ENCODE measurements around the gene DCST2. TPM values are rescaled to one million over a fixed set of nuclear protein-coding genes. Genes with fewer than 3 reads are reported as not detected.
A peak's percentile ranks its signal among the peaks of the same experiment; 100 is the strongest.

The DCST2 gene
- total and polyA plus RNA-seq, 9 of the 15 experiments (the other 6 are each of a cell fraction or from before 2014, with no cell fraction given): 0.09 to 0.49 (median 0.11) TPM; not detected in 3

DNA sequence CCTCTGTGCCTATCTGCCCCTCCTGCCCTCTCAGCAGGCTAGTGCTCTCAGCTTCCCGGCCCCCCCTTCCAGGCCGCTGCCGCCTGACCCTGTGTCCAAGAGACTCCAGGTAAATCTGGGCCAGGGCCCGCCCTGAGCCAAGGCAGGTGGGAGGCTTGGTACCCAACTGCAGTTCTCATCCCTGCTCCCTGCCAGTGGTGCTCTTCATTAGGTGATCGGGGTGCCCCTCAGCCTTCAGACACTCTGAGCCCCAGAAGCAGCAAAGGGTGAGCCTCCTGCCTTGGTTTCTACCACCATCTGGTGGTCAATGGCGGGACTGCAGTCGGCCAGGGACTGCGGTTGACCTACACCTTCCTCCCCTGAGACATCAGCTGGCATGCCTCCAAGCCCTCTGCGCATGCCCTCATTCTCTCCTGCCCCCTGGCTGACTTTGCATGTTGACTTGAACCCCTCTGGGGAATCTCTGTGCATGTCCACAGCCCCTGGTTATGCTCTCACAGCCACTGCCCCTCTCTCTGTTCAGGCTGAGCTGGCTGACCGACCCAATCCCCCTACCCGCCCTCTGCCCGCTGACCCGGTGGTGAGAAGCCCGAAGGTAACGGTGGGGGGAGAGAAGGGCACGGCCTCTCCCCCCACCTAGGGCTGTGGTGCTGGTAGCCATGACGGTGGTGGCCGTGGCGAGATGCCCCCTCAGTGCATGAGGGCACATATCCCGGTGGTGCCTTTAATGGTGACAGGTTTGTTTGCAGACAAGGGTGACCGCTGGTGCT lies 28.0 kb upstream of the DCST2 start (continued):
- TF ChIP-seq ARID4B (CRISPR knock-in tag; IDR thresholded peaks at IDR 0.05): peak; percentile 58; the same call in 1 of the 2 replicates
- TF ChIP-seq BHLHE40 (IDR thresholded peaks at IDR 0.05; ENCODE audit: low read length): no peak
- no peak for TF ChIP-seq NCOA2 (IDR thresholded peaks at IDR 0.05; ENCODE audit: partially characterized antibody in 2 of 2)
- no peak for TF ChIP-seq TRIM28 (IDR thresholded peaks at IDR 0.05)
- TF ChIP-seq, protein P1, sequence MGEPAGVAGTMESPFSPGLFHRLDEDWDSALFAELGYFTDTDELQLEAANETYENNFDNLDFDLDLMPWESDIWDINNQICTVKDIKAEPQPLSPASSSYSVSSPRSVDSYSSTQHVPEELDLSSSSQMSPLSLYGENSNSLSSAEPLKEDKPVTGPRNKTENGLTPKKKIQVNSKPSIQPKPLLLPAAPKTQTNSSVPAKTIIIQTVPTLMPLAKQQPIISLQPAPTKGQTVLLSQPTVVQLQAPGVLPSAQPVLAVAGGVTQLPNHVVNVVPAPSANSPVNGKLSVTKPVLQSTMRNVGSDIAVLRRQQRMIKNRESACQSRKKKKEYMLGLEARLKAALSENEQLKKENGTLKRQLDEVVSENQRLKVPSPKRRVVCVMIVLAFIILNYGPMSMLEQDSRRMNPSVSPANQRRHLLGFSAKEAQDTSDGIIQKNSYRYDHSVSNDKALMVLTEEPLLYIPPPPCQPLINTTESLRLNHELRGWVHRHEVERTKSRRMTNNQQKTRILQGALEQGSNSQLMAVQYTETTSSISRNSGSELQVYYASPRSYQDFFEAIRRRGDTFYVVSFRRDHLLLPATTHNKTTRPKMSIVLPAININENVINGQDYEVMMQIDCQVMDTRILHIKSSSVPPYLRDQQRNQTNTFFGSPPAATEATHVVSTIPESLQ (CRISPR knock-in tag; IDR thresholded peaks at IDR 0.05): no peak
- TF ChIP-seq ERF (CRISPR knock-in tag; IDR thresholded peaks at IDR 0.05): no peak
- TF ChIP-seq, protein P2, sequence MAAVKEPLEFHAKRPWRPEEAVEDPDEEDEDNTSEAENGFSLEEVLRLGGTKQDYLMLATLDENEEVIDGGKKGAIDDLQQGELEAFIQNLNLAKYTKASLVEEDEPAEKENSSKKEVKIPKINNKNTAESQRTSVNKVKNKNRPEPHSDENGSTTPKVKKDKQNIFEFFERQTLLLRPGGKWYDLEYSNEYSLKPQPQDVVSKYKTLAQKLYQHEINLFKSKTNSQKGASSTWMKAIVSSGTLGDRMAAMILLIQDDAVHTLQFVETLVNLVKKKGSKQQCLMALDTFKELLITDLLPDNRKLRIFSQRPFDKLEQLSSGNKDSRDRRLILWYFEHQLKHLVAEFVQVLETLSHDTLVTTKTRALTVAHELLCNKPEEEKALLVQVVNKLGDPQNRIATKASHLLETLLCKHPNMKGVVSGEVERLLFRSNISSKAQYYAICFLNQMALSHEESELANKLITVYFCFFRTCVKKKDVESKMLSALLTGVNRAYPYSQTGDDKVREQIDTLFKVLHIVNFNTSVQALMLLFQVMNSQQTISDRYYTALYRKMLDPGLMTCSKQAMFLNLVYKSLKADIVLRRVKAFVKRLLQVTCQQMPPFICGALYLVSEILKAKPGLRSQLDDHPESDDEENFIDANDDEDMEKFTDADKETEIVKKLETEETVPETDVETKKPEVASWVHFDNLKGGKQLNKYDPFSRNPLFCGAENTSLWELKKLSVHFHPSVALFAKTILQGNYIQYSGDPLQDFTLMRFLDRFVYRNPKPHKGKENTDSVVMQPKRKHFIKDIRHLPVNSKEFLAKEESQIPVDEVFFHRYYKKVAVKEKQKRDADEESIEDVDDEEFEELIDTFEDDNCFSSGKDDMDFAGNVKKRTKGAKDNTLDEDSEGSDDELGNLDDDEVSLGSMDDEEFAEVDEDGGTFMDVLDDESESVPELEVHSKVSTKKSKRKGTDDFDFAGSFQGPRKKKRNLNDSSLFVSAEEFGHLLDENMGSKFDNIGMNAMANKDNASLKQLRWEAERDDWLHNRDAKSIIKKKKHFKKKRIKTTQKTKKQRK (IDR thresholded peaks at IDR 0.05; ENCODE audit: borderline replicate concordance, low read depth, low read length): no peak
- no peak for TF ChIP-seq TCF15 (CRISPR knock-in tag; IDR thresholded peaks at IDR 0.05)
- TF ChIP-seq BDP1 (IDR thresholded peaks at IDR 0.05; ENCODE audit: insufficient read depth, insufficient read length): no peak
- 0 out of 2 replicates have a peak, but pooled peaks have one; percentile 69 for TF ChIP-seq CBFB (CRISPR knock-in tag; IDR thresholded peaks at IDR 0.05)
- no peak for TF ChIP-seq ZSCAN32 (CRISPR knock-in tag; IDR thresholded peaks at IDR 0.05)
- TF ChIP-seq PHF20 (IDR thresholded peaks at IDR 0.05; ENCODE audit: partially characterized antibody): no peak
- TF ChIP-seq GABPB1 (CRISPR knock-in tag; IDR thresholded peaks at IDR 0.05): peak; percentile 47; the same call in 1 of the 2 replicates
- TF ChIP-seq MBD2 (IDR thresholded peaks at IDR 0.05; ENCODE audit: borderline replicate concordance, low read depth): no peak
- peak; percentile 19 for TF ChIP-seq TBP (optimal IDR thresholded peaks at IDR 0.05; ENCODE audit: low read depth, low read length)
- no peak for TF ChIP-seq SAP30 (IDR thresholded peaks at IDR 0.05; ENCODE audit: borderline replicate concordance, insufficient read depth, low read depth, low read length, poor library complexity, severe bottlenecking)
- TF ChIP-seq NR2F6 (CRISPR knock-in tag; IDR thresholded peaks at IDR 0.05): no peak
- no peak for TF ChIP-seq ZBTB17 (CRISPR knock-in tag; IDR thresholded peaks at IDR 0.05)

Measured in K562 (cell line).